ENCODE measurements around the gene DGAT2. TPM values are rescaled to one million over a fixed set of nuclear protein-coding genes. Genes with fewer than 3 reads are reported as not detected.
A peak's percentile ranks its signal among the peaks of the same experiment; 100 is the strongest.

DGAT2 gene
- total RNA-seq, 1 donor from 2014 or later = 0.93 TPM

GRCh38 chr11:75815345-75816168 is 47.0 kb downstream of the DGAT2 start:
- TF ChIP-seq CTCF (conservative IDR thresholded peaks at IDR 0.05) = peak; percentile 6
- H3K4me3 Mint-ChIP-seq = peak overlapping the region; percentile 98

GRCh38 chr11:75816561-75817239 is 48.1 kb downstream of the DGAT2 start:
- Mint-ChIP-seq H3K4me1 (peaks cover 19% of the 10 kb centered on the region), H3K27me3 (ENCODE audit: low read depth) (no peaks in the 10 kb centered on the region), H3K27ac (ENCODE audit: unreplicated experiment) (no peak overlapping the region), H3K36me3 (ENCODE audit: low read depth) (no peaks in the 10 kb centered on the region), H3K9me3 (no peaks in the 10 kb centered on the region), H3K4me3 (no peak overlapping the region)
- no peak for DNase-seq (ENCODE audit: low read depth, low spot score)
- no peak for TF ChIP-seq CTCF (conservative IDR thresholded peaks at IDR 0.05)

More at GRCh38 chr11:75815345-75816168, 47.0 kb downstream of the DGAT2 start:
- H3K27me3 Mint-ChIP-seq (ENCODE audit: low read depth) = no peaks in the 10 kb centered on the region
- H3K9me3 Mint-ChIP-seq = no peaks in the 10 kb centered on the region
- H3K27ac Mint-ChIP-seq (ENCODE audit: unreplicated experiment) = no peak overlapping the region
- H3K4me1 Mint-ChIP-seq = peaks cover 19% of the 10 kb centered on the region
- no peaks in the 10 kb centered on the region for H3K36me3 Mint-ChIP-seq (ENCODE audit: low read depth)
- DNase-seq (ENCODE audit: low read depth, low spot score) = peak; percentile 31

GRCh38 chr11:75820645-75821044 is 52.1 kb downstream of the DGAT2 start:
- H3K4me3 Mint-ChIP-seq = no peak overlapping the region
- DNase-seq (ENCODE audit: low read depth, low spot score) = no peak
- H3K4me1 Mint-ChIP-seq = peaks cover 4% of the 10 kb centered on the region
- TF ChIP-seq CTCF (conservative IDR thresholded peaks at IDR 0.05) = no peak
- no peak overlapping the region for H3K27ac Mint-ChIP-seq (ENCODE audit: unreplicated experiment)
- H3K9me3 Mint-ChIP-seq = no peaks in the 10 kb centered on the region
- no peaks in the 10 kb centered on the region for H3K36me3 Mint-ChIP-seq (ENCODE audit: low read depth)
- no peaks in the 10 kb centered on the region for H3K27me3 Mint-ChIP-seq (ENCODE audit: low read depth)

GRCh38 chr11:75821202-75821601 is 52.6 kb downstream of the DGAT2 start:
- no peak for TF ChIP-seq CTCF (conservative IDR thresholded peaks at IDR 0.05)
- Mint-ChIP-seq H3K36me3 (ENCODE audit: low read depth) (no peaks in the 10 kb centered on the region), H3K27me3 (ENCODE audit: low read depth) (no peaks in the 10 kb centered on the region), H3K9me3 (no peaks in the 10 kb centered on the region), H3K4me3 (no peak overlapping the region), H3K27ac (ENCODE audit: unreplicated experiment) (no peak overlapping the region), H3K4me1 (peaks cover 4% of the 10 kb centered on the region)
- no peak for DNase-seq (ENCODE audit: low read depth, low spot score)

GRCh38 chr11:75822541-75822940 is 54.0 kb downstream of the DGAT2 start:
- no peak for DNase-seq (ENCODE audit: low read depth, low spot score)
- Mint-ChIP-seq H3K9me3 (no peaks in the 10 kb centered on the region), H3K36me3 (ENCODE audit: low read depth) (no peaks in the 10 kb centered on the region), H3K4me1 (peaks cover 9% of the 10 kb centered on the region), H3K27ac (ENCODE audit: unreplicated experiment) (no peak overlapping the region), H3K27me3 (ENCODE audit: low read depth) (no peaks in the 10 kb centered on the region), H3K4me3 (no peak overlapping the region)
- no peak for TF ChIP-seq CTCF (conservative IDR thresholded peaks at IDR 0.05)

Measured in neural crest cell (in vitro differentiated cells).